ENCODE data around the gene SDC3. TPM values are rescaled to one million over a fixed set of nuclear protein-coding genes. Genes with fewer than 3 reads are reported as not detected.

SDC3 gene
- total and polyA plus RNA-seq, 2 of the 8 experiments (the other 6 are each of a cell fraction or from before 2014, with no cell fraction given), result 7.0 to 27.0 TPM

DNA sequence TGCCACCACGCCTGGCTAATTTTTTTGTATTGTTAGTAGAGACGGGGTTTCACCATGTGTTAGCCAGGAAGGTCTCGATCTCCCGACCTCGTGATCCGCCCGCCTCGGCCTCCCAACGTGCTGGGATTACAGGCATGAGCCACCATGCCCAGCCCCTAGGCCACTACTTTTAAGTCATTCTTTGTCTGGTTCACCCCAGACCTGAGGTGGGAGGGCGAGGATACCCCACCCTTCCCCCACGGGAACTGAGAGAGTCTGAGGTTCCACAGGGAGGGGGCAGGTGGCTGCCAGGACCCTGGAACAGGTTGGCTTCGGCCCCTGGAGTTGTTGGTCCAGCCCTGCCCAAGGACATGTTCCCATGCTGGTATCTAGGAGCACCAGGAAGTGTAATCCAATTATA, 7.7 kb upstream of the SDC3 start:
- Histone ChIP-seq H2AK5ac (ENCODE audit: low read depth, low read length) (no peak overlapping the region), H3K4me3 (ENCODE audit: extremely low read depth in 1 of 4, insufficient read depth in 2 of 4, low read depth in 3 of 4, low read length in 4 of 4) (no peak overlapping the region), H3K4me2 (ENCODE audit: insufficient read depth in 1 of 2, low read depth in 2 of 2, low read length in 2 of 2) (no peak overlapping the region), H3K79me2 (ENCODE audit: control insufficient read depth in 1 of 2, insufficient read depth in 2 of 2, low read length in 2 of 2) (no peaks in the 10 kb centered on the region), H4K5ac (ENCODE audit: insufficient read length, low read depth, low read length) (no peak overlapping the region), H2BK5ac (ENCODE audit: low read depth, low read length) (no peak overlapping the region), H3K4me1 (replicated peaks in 1 of 4; ENCODE audit: control insufficient read depth in 3 of 4, insufficient read depth in 4 of 4, low read length in 3 of 4) (0 out of 7 replicates have a peak, but pooled peaks cover 0 to 2% (median 0%) of the 10 kb centered on the region in 4 experiments), H2BK15ac (ENCODE audit: low read length) (no peak overlapping the region), H4K8ac (ENCODE audit: extremely low read depth, insufficient read depth, low read length) (no peak overlapping the region), H4K91ac (replicated peaks; ENCODE audit: insufficient read length, low read length) (no peak overlapping the region), H3K9ac (replicated peaks in 1 of 4; ENCODE audit: extremely low read depth in 1 of 4, low read depth in 3 of 4, low read length in 3 of 4) (no peak overlapping the region), H2BK20ac (ENCODE audit: low read length) (no peak overlapping the region), H3K9me3 (ENCODE audit: insufficient read depth in 2 of 2, low read depth in 1 of 2, low read length in 1 of 2) (no peaks in the 10 kb centered on the region), H2BK12ac (ENCODE audit: low read depth, low read length) (no peak overlapping the region), H4K20me1 (replicated peaks in 1 of 2; ENCODE audit: control insufficient read depth in 1 of 2, insufficient read depth in 2 of 2, low read length in 2 of 2) (no peaks in the 10 kb centered on the region), H3K23me2 (ENCODE audit: low read depth, low read length) (no peaks in the 10 kb centered on the region), H2BK120ac (replicated peaks; ENCODE audit: low read depth, low read length) (no peak overlapping the region), H3K79me1 (ENCODE audit: low read depth, low read length) (no peaks in the 10 kb centered on the region), H3K27ac (ENCODE audit: low read depth, low read length) (no peak overlapping the region), H3K14ac (ENCODE audit: insufficient read length) (no peak overlapping the region), H2AFZ (ENCODE audit: low read length) (no peak overlapping the region), H3K23ac (ENCODE audit: insufficient read length) (no peak overlapping the region), H3K27me3 (replicated peaks in 1 of 4; ENCODE audit: control insufficient read depth in 3 of 4, extremely low read depth in 1 of 4, insufficient read depth in 3 of 4, low read length in 3 of 4) (no peaks in the 10 kb centered on the region), H3K4ac (replicated peaks; ENCODE audit: insufficient read length, low read depth, low read length) (no peak overlapping the region), H3K36me3 (ENCODE audit: control insufficient read depth in 2 of 4, insufficient read depth in 4 of 4, low read length in 3 of 4) (no peaks in the 10 kb centered on the region), H3K18ac (ENCODE audit: extremely low read depth, low read length) (no peak overlapping the region), H3K56ac (replicated peaks; ENCODE audit: insufficient read length, low read depth, low read length) (no peak overlapping the region)
- POLR2A ChIA-PET (ENCODE audit: partially characterized antibody), result interaction anchor here (3.0 kb wide), 1 partner anchor 12 kb away, joined by 16 read pairs; no protein-coding TSS in a partner anchor
- 99% methylated on average over 12 of the region's 12 CpGs; no CpG with 5 or more reads in 1 of the 2 experiments for WGBS, 2 experiments (ENCODE audit: extremely low coverage in 1 of 2, insufficient coverage in 1 of 2, insufficient read length in 1 of 2, insufficient replicate concordance in 2 of 2, low coverage in 1 of 2, low lambda C conversion rate in 2 of 2, missing lambda C conversion rate in 1 of 2)
- DNase-seq (ENCODE audit: low read depth in 1 of 2, low spot score in 2 of 2) (no peak), FAIRE-seq (no peak)
- CTCF ChIA-PET (ENCODE audit: partially characterized antibody), result interaction anchor here (0.6 to 27.2 kb wide), 5 partner anchors 12 to 197 kb away, joined by 3 to 1519 read pairs (median 25); partner anchors contain the start of gene MATN1
- TF ChIP-seq SRF (IDR thresholded peaks at IDR 0.05; ENCODE audit: low read depth, low read length) (no peak), YY1 (IDR thresholded peaks at IDR 0.05; ENCODE audit: low read depth, low read length) (no peak), EGR1 (IDR thresholded peaks at IDR 0.05; ENCODE audit: borderline replicate concordance, low read depth, low read length) (no peak), SIRT6 (IDR thresholded peaks at IDR 0.05; ENCODE audit: low read length) (no peak), RFX5 (IDR thresholded peaks at IDR 0.05; ENCODE audit: borderline replicate concordance, low read depth, low read length) (no peak), SAP30 (IDR thresholded peaks at IDR 0.05; ENCODE audit: insufficient read depth, insufficient replicate concordance, low read length) (no peak), GTF2F1 (IDR thresholded peaks at IDR 0.05; ENCODE audit: borderline replicate concordance, low read depth, low read length) (no peak), SUZ12 (IDR thresholded peaks at IDR 0.05; ENCODE audit: low read length) (no peak), JUND (IDR thresholded peaks at IDR 0.05; ENCODE audit: low read length) (no peak), TAF7 (optimal IDR thresholded peaks at IDR 0.05; ENCODE audit: borderline replicate concordance, low read depth, low read length) (no peak), BRCA1 (IDR thresholded peaks at IDR 0.05; ENCODE audit: low read depth, low read length) (no peak), TCF12 (IDR thresholded peaks at IDR 0.05; ENCODE audit: low read depth, low read length) (no peak), EP300 (IDR thresholded peaks at IDR 0.05; ENCODE audit: borderline replicate concordance in 1 of 2, low read depth in 2 of 2, low read length in 2 of 2) (no peak), POLR2AphosphoS5 (IDR thresholded peaks at IDR 0.05; ENCODE audit: low read depth, low read length) (no peak), BCL11A (IDR thresholded peaks at IDR 0.05; ENCODE audit: low read depth in 2 of 2, low read length in 2 of 2) (no peak)
